Right atrium auricular region (tissue), 2 donors: Measurements from ENCODE around the gene C17orf107. TPM values are rescaled to one million over a fixed set of nuclear protein-coding genes. Genes with fewer than 3 reads are reported as not detected.
A peak's percentile ranks its signal among the peaks of the same experiment; 100 is the strongest.

Source experiments
- DNase-seq: peaks from one replicate; pipeline ENCODE4 v3.0.0-alpha.2; 2019; ENCODE audit warnings: low spot score
- H3K27ac ChIP-seq, 2 donors: fragments of 200-600 bp; sonication (generic); 1 replicate in 1 of 2; 2 replicates in 1 of 2; pipeline ENCODE4 v1.5.1; 2016 to 2019
- H3K27me3 ChIP-seq, 2 donors: fragments of 200-600 bp; sonication (generic); one replicate each; pipeline versions ENCODE4 v1.5.1 to v1.6.0; 2017 to 2019
- H3K36me3 ChIP-seq: fragments of 200-600 bp; sonication (generic); one replicate; pipeline ENCODE4 v1.5.1; 2016
- H3K4me1 ChIP-seq, 2 donors: fragments of 200-600 bp; sonication (generic); one replicate each; pipeline versions ENCODE4 v1.5.1 to v1.6.0; 2017 to 2019
- H3K4me3 ChIP-seq, 2 donors: fragments of 200-600 bp; sonication (generic); 1 replicate in 1 of 2; 2 replicates in 1 of 2; pipeline ENCODE4 v1.5.1; 2017 to 2019; ENCODE audit warnings: mild to moderate bottlenecking in 1 of 2, moderate library complexity in 1 of 2
- H3K9me3 ChIP-seq, 2 donors: fragments of 200-600 bp; sonication (generic); one replicate each; pipeline ENCODE4 v1.5.1; 2019
- total RNA-seq, 2 donors: library from RNA; depleted of rRNA; stranded (reverse); fragments of >200 nt; gene quantifications; one replicate each; pipeline ENCODE4 v1.1.0, GENCODE V29; 2016
- TF ChIP-seq, protein P1 (sequence below), 2 donors: fragments of 200-600 bp; sonication (generic); IDR thresholded peaks; one replicate each; pipeline ENCODE4 v1.5.1; 2019; ENCODE audit warnings: antibody characterized with exemption in 2 of 2

C17orf107 gene
- total RNA-seq, 2 donors from 2014 or later = 1.7 to 4.2 TPM

DNA sequence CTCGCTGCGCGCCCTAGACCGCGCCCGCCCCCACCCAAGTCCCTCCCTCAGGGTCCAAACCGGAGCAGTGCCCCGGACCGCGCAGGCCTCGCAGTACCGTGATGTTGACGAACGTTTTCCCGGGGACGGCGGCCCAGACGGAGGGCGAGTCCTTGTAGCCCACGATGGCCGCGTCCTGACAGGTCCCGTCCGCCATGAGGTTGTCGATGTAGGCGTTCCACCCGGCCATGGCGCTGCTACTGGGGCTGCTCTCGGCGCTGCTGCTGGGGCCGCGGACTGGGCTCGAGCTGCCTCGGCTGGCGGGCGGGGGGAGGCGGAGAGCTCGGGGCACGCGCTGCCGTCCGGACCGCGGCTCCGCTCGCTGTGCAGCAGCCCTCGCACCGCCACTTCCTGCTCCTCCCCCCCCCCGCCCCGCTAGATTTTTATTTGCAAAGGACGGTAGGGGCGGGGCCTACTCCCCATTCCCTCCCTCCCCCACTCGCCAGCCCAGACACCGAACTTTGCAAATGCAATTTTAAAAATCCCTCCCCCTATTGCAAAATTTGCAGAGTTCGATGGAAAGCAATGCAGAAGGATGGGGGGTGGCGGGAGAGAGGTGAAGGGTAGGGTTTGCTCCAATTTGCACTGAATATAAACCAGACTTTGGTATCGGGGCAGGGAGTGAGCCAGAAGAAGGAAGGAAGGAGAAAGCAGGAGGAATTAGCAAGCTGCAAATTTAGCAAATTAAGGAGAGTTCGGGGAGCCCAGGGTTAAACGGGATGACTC, 49.0 kb downstream of the C17orf107 start, which contains the start of gene PFN1:
Gene PFN1 (minus strand): TSS at position 365 of the 765 bp plus-strand sequence. CDS start 136 bp downstream, at position 229.
- TF ChIP-seq, protein P1, sequence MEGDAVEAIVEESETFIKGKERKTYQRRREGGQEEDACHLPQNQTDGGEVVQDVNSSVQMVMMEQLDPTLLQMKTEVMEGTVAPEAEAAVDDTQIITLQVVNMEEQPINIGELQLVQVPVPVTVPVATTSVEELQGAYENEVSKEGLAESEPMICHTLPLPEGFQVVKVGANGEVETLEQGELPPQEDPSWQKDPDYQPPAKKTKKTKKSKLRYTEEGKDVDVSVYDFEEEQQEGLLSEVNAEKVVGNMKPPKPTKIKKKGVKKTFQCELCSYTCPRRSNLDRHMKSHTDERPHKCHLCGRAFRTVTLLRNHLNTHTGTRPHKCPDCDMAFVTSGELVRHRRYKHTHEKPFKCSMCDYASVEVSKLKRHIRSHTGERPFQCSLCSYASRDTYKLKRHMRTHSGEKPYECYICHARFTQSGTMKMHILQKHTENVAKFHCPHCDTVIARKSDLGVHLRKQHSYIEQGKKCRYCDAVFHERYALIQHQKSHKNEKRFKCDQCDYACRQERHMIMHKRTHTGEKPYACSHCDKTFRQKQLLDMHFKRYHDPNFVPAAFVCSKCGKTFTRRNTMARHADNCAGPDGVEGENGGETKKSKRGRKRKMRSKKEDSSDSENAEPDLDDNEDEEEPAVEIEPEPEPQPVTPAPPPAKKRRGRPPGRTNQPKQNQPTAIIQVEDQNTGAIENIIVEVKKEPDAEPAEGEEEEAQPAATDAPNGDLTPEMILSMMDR (IDR thresholded peaks at IDR 0.05) = no peak

DNA sequence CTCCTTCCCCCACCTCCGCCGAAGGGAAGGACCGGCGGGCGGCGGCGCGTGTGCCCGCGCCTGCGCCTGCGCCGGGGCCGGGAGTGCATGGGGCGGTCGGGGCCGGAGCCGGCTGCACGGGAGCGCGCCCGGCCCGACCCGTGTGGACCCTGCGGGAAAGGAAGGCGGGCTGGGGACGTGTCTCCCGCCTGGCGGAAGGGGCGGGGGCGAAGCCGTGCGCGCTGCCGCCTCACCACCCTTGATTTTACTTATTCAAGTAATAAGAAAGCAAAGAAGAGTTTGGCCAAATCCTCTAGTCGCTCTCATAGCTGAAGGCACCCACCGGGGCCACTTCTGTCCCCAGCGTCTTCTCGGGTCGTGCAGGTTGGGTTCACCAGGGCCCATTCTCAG, 49.6 kb downstream of the C17orf107 start:
- peak; percentile 74 for DNase-seq
- Histone ChIP-seq H3K4me1 (peaks cover 0 to 64% of the 10 kb centered on the region in 2 donors), H3K4me3 (peak overlapping the region; percentile 80 to 89), H3K9me3 (no peaks in the 10 kb centered on the region), H3K36me3 (peaks cover 19% of the 10 kb centered on the region), H3K27me3 (no peaks in the 10 kb centered on the region), H3K27ac (peak overlapping the region; percentile 98 to 100)
- TF ChIP-seq, protein P1 (IDR thresholded peaks at IDR 0.05) = no peak

More for the DNA sequence above, 49.0 kb downstream of the C17orf107 start, which contains the start of gene PFN1:
- peak within 1 kb of the TSS; percentile 80 to 89 for H3K4me3 ChIP-seq
- peaks cover 24% of the 10 kb centered on the region for H3K36me3 ChIP-seq
- no peaks in the 10 kb centered on the region for H3K27me3 ChIP-seq
- H3K27ac ChIP-seq = peak within 1 kb of the TSS; percentile 98 to 100
- peak; percentile 92 for DNase-seq
- H3K9me3 ChIP-seq = no peaks in the 10 kb centered on the region
- peaks cover 0 to 67% of the 10 kb centered on the region in 2 donors for H3K4me1 ChIP-seq

DNA sequence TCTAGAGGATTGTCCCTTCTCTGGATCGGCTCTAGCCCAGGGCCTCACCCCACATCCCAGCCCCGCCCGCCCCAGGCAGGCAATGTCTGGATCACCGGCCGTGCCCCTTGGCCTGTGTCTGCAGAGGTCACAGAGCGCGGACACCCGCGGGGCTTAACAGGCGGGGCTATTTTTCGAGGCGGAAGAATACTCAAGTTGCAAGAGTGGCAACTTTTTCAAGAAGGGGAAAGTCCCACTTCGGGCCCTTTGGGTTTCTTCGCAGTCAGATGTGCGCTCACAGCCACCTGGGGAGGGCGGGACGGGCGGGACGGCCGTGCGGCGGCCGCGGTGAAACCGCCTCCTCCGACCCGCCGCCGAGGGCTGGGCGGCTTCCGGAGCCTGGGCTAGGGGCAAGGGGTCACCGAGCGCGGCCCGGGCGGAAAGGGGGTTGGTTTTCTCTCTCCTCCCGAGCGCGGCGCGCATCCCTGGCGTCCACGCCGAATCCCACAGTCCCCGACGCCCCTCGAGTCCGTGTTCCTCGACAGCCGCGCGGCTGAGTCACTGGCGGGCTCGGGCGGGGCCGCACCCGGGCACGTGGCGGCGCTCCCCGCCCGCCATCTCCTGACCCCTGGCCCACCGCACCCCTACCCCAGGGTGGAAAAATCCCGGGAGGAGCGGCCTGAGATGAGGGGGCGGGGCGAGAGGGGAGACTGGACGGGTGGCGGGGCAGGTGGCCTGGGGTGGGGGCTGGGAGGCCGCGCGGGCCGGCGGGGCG, 50.2 kb downstream of the C17orf107 start:
- peaks cover 15% of the 10 kb centered on the region for H3K36me3 ChIP-seq
- H3K4me1 ChIP-seq = peaks cover 0 to 58% of the 10 kb centered on the region in 2 donors
- H3K4me3 ChIP-seq = peak overlapping the region; percentile 80 to 89
- DNase-seq = peak; percentile 82
- peak overlapping the region; percentile 98 to 100 for H3K27ac ChIP-seq
- no peaks in the 10 kb centered on the region for H3K27me3 ChIP-seq
- no peaks in the 10 kb centered on the region for H3K9me3 ChIP-seq
- TF ChIP-seq, protein P1 (IDR thresholded peaks at IDR 0.05) = no peak

DNA sequence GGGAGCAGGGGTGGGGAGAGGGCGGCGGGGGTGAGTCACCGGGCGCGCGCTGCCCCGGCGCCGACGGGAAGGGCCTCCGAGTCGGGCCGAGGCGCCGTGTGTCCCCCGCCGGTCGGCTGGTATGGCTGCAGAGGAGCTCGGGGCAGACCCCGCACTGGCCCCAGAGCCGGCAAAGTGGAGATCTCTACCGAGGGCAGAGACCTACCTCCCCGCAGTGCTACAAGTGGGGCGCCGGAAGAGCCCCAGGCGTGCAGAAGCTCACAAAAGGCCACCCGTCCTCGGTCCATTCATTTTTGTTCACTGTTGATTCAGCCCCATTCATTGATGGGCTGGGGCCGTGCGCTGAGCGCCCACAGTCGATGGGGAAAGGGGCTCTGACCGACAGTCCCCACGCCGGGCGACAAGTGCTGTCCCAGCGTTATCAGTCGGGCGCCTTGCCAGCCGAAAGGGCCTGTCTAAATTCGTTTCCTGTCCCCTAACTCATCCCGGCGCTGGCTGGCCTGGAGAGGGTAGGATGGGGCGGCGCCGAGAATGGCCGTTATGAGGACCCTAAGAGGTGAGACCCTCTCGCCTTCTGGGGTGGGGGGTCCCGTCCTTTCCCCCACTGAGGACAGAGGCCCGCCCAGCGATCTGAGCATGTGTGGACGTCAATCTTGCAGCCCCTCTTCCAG, 50.9 kb downstream of the C17orf107 start:
- Histone ChIP-seq H3K27me3 (no peaks in the 10 kb centered on the region), H3K4me1 (peaks cover 0 to 51% of the 10 kb centered on the region in 2 donors), H3K36me3 (peaks cover 9% of the 10 kb centered on the region), H3K27ac (peak overlapping the region; percentile 98 to 100), H3K9me3 (no peaks in the 10 kb centered on the region), H3K4me3 (peak overlapping the region; percentile 80 to 89)
- no peak for DNase-seq
- TF ChIP-seq, protein P1 (IDR thresholded peaks at IDR 0.05) = peak in 1 of 2 donors; percentile 9

DNA sequence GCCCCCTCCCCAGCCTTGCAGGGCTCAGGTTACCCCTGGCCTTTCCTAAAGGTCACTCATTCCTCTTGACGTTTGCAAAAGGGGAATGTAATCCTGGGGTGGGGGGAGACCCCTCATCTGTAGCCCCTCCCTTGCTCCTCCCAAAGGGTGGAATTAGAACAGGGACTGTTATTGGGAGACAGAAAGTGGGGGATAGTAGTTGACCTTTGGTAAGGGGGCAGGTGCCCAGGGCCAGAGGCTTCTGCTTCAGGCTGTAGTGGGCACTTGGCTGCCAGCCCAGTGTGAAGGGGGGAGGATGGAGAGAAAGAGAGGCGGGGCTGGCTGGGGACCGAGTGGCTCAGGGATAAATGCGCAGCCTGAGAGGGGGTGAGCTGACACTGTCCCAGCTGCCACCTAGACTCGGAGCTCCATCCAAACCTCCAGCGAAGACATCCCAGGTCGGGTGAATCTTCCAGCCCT, 51.4 kb downstream of the C17orf107 start, which contains the start of gene ENO3:
Gene ENO3 (plus strand): TSS at position 374 of the 459 bp plus-strand sequence. CDS start 711 bp downstream, outside the sequence.
- H3K4me1 ChIP-seq = peaks cover 0 to 46% of the 10 kb centered on the region in 2 donors
- peaks cover 3% of the 10 kb centered on the region for H3K36me3 ChIP-seq
- DNase-seq = no peak
- TF ChIP-seq, protein P1 (IDR thresholded peaks at IDR 0.05) = no peak
- H3K27me3 ChIP-seq = no peaks in the 10 kb centered on the region
- no peaks in the 10 kb centered on the region for H3K9me3 ChIP-seq
- peak within 1 kb of the TSS; percentile 80 to 89 for H3K4me3 ChIP-seq
- H3K27ac ChIP-seq = peak within 1 kb of the TSS; percentile 98 to 100
